Measurements from ENCODE around the gene ELMO1.

Gene ELMO1

GRCh38 chr7:36957620-36958019 lies 491.0 kb downstream of the ELMO1 start:
- Histone ChIP-seq H3K9ac (ENCODE audit: low read length) (no peak overlapping the region), H2BK5ac (ENCODE audit: low read length) (no peak overlapping the region), H3K4ac (ENCODE audit: low read depth, low read length) (no peak overlapping the region), H3K18ac (ENCODE audit: low read length) (no peak overlapping the region), H3K4me1 (ENCODE audit: control insufficient read depth, low read depth, low read length) (peaks cover 3% of the 10 kb centered on the region), H4K5ac (ENCODE audit: low read length) (no peak overlapping the region), H3K56ac (ENCODE audit: low read length) (no peak overlapping the region), H3K79me2 (ENCODE audit: control insufficient read depth, insufficient read depth, low read length) (no peaks in the 10 kb centered on the region), H3K27ac (ENCODE audit: low read depth, low read length) (no peak overlapping the region), H3K23ac (ENCODE audit: low read length) (no peak overlapping the region), H4K8ac (ENCODE audit: low read depth, low read length) (no peak overlapping the region), H3K27me3 (ENCODE audit: insufficient read depth, low read length, poor library complexity) (no peaks in the 10 kb centered on the region), H2BK15ac (replicated peaks; ENCODE audit: low read depth) (no peak overlapping the region), H3K4me3 (ENCODE audit: low read length) (no peak overlapping the region), H2BK120ac (ENCODE audit: low read depth, low read length) (no peak overlapping the region), H3K4me2 (ENCODE audit: low read length) (no peak overlapping the region), H3K79me1 (ENCODE audit: low read length) (no peaks in the 10 kb centered on the region), H2AK5ac (ENCODE audit: low read length) (no peak overlapping the region), H3K36me3 (ENCODE audit: control insufficient read depth, insufficient read depth, low read length) (no peaks in the 10 kb centered on the region)
- DNase-seq: peak; percentile 28
- no CpG with 5 or more reads among the region's 3 CpGs for WGBS (ENCODE audit: extremely low coverage, insufficient coverage, low lambda C conversion rate)

DNA sequence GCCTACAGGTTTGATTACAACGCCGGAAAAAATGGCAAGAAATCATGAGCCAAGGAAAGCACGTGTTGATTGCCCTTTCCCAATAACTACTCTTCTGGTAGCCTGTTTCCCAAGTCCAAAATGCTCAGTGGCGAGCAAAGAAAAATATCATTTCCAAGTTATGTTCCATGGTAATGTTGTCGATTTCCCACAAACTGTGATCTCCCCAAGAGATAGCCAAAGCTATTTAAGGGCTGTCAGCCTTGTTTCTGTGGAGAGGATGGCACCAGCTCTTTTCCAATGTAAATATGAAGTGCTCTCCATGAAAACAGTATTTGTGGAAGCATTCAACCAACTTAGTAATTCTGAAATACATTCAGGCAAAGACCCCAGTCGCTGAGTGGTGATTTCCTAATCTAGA lies 491.9 kb downstream of the ELMO1 start:
- Histone ChIP-seq H3K4ac (ENCODE audit: low read depth, low read length) (no peak overlapping the region), H4K5ac (ENCODE audit: low read length) (no peak overlapping the region), H4K8ac (ENCODE audit: low read depth, low read length) (no peak overlapping the region), H2BK5ac (ENCODE audit: low read length) (no peak overlapping the region), H3K56ac (ENCODE audit: low read length) (no peak overlapping the region), H3K79me2 (ENCODE audit: control insufficient read depth, insufficient read depth, low read length) (no peaks in the 10 kb centered on the region), H3K27ac (ENCODE audit: low read depth, low read length) (no peak overlapping the region), H3K9ac (ENCODE audit: low read length) (no peak overlapping the region), H2BK120ac (ENCODE audit: low read depth, low read length) (no peak overlapping the region), H2AK5ac (ENCODE audit: low read length) (no peak overlapping the region), H3K36me3 (ENCODE audit: control insufficient read depth, insufficient read depth, low read length) (no peaks in the 10 kb centered on the region), H3K4me1 (ENCODE audit: control insufficient read depth, low read depth, low read length) (no peaks in the 10 kb centered on the region), H3K23ac (ENCODE audit: low read length) (no peak overlapping the region), H3K27me3 (ENCODE audit: insufficient read depth, low read length, poor library complexity) (no peaks in the 10 kb centered on the region), H3K4me2 (ENCODE audit: low read length) (no peak overlapping the region), H3K18ac (ENCODE audit: low read length) (no peak overlapping the region), H2BK15ac (replicated peaks; ENCODE audit: low read depth) (no peak overlapping the region), H3K79me1 (ENCODE audit: low read length) (no peaks in the 10 kb centered on the region), H3K4me3 (ENCODE audit: low read length) (no peak overlapping the region)
- no CpG with 5 or more reads among the region's 6 CpGs for WGBS (ENCODE audit: extremely low coverage, insufficient coverage, low lambda C conversion rate)
- DNase-seq: no peak

DNA sequence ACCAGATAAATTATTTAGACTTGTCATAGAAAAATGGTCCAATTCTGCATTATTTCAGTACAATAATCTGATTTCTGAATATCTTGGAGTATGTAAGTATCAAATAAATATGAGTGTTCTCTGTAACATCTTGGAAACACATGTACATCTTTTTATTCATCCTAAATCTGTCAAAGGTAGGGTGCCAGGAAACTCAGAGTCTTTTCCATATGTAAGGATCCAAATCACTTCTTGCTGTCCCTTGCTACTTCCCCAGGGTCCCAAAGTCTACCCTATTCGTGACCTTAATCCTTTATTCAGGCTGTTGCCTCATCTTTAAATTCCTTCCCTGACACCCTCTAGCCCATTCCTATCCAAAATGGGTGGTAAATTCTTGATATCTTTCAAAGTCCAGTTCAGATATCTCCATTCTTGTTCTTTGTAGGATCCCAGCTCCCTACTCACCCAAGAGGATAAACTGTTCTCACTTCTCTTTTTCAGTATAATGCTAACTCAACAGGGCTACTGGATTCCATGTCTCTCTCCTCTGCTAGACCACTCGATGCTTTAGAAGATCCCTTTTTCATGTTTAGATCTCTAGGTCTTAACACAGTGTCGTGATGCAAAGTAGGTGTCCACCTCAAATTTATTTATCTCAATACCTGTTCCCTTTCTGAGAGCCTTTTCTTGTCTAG lies 493.1 kb downstream of the ELMO1 start:
- WGBS (ENCODE audit: extremely low coverage, insufficient coverage, low lambda C conversion rate): no CpG with 5 or more reads among the region's 3 CpGs
- no peaks in the 10 kb centered on the region for H3K4me1 ChIP-seq (ENCODE audit: control insufficient read depth, low read depth, low read length)
- H3K4me2 ChIP-seq (ENCODE audit: low read length): no peak overlapping the region
- no peak overlapping the region for H3K18ac ChIP-seq (ENCODE audit: low read length)
- DNase-seq: no peak
- no peaks in the 10 kb centered on the region for H3K36me3 ChIP-seq (ENCODE audit: control insufficient read depth, insufficient read depth, low read length)
- H3K9ac ChIP-seq (ENCODE audit: low read length): no peak overlapping the region
- no peak overlapping the region for H3K4me3 ChIP-seq (ENCODE audit: low read length)
- no peak overlapping the region for H4K5ac ChIP-seq (ENCODE audit: low read length)
- H3K4ac ChIP-seq (ENCODE audit: low read depth, low read length): no peak overlapping the region
- H3K23ac ChIP-seq (ENCODE audit: low read length): no peak overlapping the region
- no peaks in the 10 kb centered on the region for H3K79me2 ChIP-seq (ENCODE audit: control insufficient read depth, insufficient read depth, low read length)
- H2BK5ac ChIP-seq (ENCODE audit: low read length): no peak overlapping the region
- H3K56ac ChIP-seq (ENCODE audit: low read length): no peak overlapping the region
- H2BK15ac ChIP-seq (replicated peaks; ENCODE audit: low read depth): no peak overlapping the region
- H2AK5ac ChIP-seq (ENCODE audit: low read length): no peak overlapping the region
- no peak overlapping the region for H2BK120ac ChIP-seq (ENCODE audit: low read depth, low read length)
- H3K79me1 ChIP-seq (ENCODE audit: low read length): no peaks in the 10 kb centered on the region
- no peak overlapping the region for H4K8ac ChIP-seq (ENCODE audit: low read depth, low read length)
- no peak overlapping the region for H3K27ac ChIP-seq (ENCODE audit: low read depth, low read length)
- no peaks in the 10 kb centered on the region for H3K27me3 ChIP-seq (ENCODE audit: insufficient read depth, low read length, poor library complexity)

DNA sequence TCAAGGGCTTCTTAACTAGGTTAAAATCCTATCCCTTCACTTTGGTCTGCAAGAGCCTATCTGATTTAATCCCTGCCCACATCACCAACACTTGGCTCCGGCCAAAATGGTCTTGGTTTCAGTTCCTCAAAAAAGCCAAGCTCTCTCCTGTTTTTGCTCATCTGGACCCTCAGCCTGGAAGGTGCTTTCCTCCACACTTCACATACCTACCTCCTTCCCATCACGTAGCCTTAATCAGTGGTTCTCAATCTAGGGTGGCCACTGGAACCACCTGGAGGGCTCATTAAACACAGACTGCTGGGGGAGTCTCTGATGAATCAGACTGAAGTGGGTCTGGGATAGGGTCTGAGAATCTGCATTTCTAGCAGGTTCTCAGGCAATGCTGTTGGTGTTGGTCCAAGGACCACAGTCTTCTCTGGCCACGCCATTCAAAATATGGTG lies 497.4 kb downstream of the ELMO1 start:
- Histone ChIP-seq H2BK5ac (ENCODE audit: low read length) (no peak overlapping the region), H4K5ac (ENCODE audit: low read length) (no peak overlapping the region), H3K36me3 (ENCODE audit: control insufficient read depth, insufficient read depth, low read length) (no peaks in the 10 kb centered on the region), H2BK120ac (ENCODE audit: low read depth, low read length) (no peak overlapping the region), H4K8ac (ENCODE audit: low read depth, low read length) (no peak overlapping the region), H3K79me1 (ENCODE audit: low read length) (no peaks in the 10 kb centered on the region), H2AK5ac (ENCODE audit: low read length) (no peak overlapping the region), H3K27me3 (ENCODE audit: insufficient read depth, low read length, poor library complexity) (no peaks in the 10 kb centered on the region), H3K56ac (ENCODE audit: low read length) (no peak overlapping the region), H3K4me3 (ENCODE audit: low read length) (no peak overlapping the region), H3K9ac (ENCODE audit: low read length) (no peak overlapping the region), H3K27ac (ENCODE audit: low read depth, low read length) (no peak overlapping the region), H3K4ac (ENCODE audit: low read depth, low read length) (no peak overlapping the region), H3K79me2 (ENCODE audit: control insufficient read depth, insufficient read depth, low read length) (no peaks in the 10 kb centered on the region), H2BK15ac (replicated peaks; ENCODE audit: low read depth) (no peak overlapping the region), H3K23ac (ENCODE audit: low read length) (no peak overlapping the region), H3K4me1 (ENCODE audit: control insufficient read depth, low read depth, low read length) (peaks cover 2% of the 10 kb centered on the region), H3K18ac (ENCODE audit: low read length) (no peak overlapping the region), H3K4me2 (ENCODE audit: low read length) (no peak overlapping the region)
- DNase-seq: no peak
- WGBS (ENCODE audit: extremely low coverage, insufficient coverage, low lambda C conversion rate): no CpG with 5 or more reads among the region's 3 CpGs

DNA sequence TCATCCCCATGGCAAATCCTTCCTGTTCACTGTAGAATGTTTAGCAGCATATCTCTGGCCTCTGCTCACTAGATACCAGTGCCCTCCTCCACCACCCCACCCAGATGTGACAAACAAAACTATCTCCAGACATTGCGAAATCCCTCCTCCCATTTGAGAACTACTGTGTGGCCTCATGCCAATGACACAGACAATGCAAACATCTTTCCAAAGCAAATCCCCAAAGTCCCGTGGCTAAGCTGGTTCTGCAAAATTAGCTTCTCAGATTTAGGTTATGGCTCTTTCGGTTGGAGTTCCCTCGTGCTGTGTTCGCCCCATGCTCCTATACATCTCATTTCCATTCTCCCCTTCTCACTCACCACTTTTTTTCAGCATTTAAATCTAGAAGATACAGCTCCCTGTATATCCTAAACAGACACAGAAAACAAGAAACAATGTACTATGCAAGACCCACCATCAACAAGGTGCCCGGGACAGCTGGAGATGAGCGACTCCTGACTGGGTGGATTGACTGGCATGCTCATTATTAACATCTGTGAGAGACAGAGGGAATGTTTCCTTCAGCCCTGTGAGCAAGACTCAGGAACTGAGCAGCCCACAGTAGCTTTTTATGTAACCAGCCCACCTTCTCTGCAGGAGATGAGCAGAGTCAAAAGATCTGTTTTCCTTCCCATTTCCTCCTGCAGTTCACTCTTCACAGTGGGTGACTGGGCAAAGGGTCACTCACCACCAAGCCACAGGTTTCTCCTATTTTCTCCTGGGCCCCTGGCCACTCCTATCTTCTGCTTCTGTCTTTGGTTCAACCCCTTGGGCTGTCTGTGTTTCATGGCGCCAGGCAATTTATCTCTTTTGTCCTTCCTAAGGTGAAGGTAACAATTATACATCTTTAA lies 498.7 kb downstream of the ELMO1 start:
- H4K5ac ChIP-seq (ENCODE audit: low read length): no peak overlapping the region

More for the DNA sequence above, 498.7 kb downstream of the ELMO1 start:
- H2BK5ac ChIP-seq (ENCODE audit: low read length): no peak overlapping the region
- no peaks in the 10 kb centered on the region for H3K79me2 ChIP-seq (ENCODE audit: control insufficient read depth, insufficient read depth, low read length)
- no peak overlapping the region for H2AK5ac ChIP-seq (ENCODE audit: low read length)
- no peak overlapping the region for H3K4ac ChIP-seq (ENCODE audit: low read depth, low read length)
- no peak overlapping the region for H2BK15ac ChIP-seq (replicated peaks; ENCODE audit: low read depth)
- no peak overlapping the region for H3K9ac ChIP-seq (ENCODE audit: low read length)
- H3K56ac ChIP-seq (ENCODE audit: low read length): no peak overlapping the region
- no peak overlapping the region for H3K4me3 ChIP-seq (ENCODE audit: low read length)
- no peak overlapping the region for H3K4me2 ChIP-seq (ENCODE audit: low read length)
- no peaks in the 10 kb centered on the region for H3K27me3 ChIP-seq (ENCODE audit: insufficient read depth, low read length, poor library complexity)
- H2BK120ac ChIP-seq (ENCODE audit: low read depth, low read length): no peak overlapping the region
- no peak overlapping the region for H3K23ac ChIP-seq (ENCODE audit: low read length)
- no peaks in the 10 kb centered on the region for H3K79me1 ChIP-seq (ENCODE audit: low read length)
- H3K18ac ChIP-seq (ENCODE audit: low read length): no peak overlapping the region
- H3K27ac ChIP-seq (ENCODE audit: low read depth, low read length): no peak overlapping the region
- WGBS (ENCODE audit: extremely low coverage, insufficient coverage, low lambda C conversion rate): no CpG with 5 or more reads among the region's 8 CpGs
- peak; percentile 16 for DNase-seq
- H3K4me1 ChIP-seq (ENCODE audit: control insufficient read depth, low read depth, low read length): peaks cover 2% of the 10 kb centered on the region
- H4K8ac ChIP-seq (ENCODE audit: low read depth, low read length): no peak overlapping the region
- no peaks in the 10 kb centered on the region for H3K36me3 ChIP-seq (ENCODE audit: control insufficient read depth, insufficient read depth, low read length)
